ENCODE data around the gene C1QTNF6.

Gene C1QTNF6

GRCh38 chr22:37223965-37224551 lies 36.0 kb upstream of the C1QTNF6 start:
- DNase-seq, result no peak

GRCh38 chr22:37222440-37222971 lies 34.5 kb upstream of the C1QTNF6 start:
- DNase-seq, result no peak

- no peak for DNase-seq
Measured at GRCh38 chr22:37221424-37222333, 33.6 kb upstream of the C1QTNF6 start.

DNA sequence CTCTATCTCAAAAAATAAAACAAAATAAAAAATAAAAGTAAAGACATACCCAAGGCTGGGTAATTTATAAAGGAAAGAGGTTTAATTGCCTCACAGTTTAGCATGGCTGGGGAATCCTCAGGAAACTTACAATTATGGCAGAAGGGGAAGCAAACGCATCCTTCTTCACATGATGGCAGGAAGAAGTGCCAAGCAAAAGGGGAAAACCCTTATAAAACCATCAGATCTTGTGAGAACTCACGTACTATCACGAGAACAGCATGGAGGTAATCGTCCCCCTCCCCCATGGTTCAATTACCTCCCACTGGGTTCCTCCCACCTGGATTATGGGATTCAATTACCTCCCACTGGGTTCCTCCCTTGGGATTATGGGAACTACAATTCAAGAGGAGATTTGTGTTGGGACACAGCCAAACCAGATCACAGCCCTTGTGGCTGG lies 32.5 kb upstream of the C1QTNF6 start:
- no peak for DNase-seq

- DNase-seq, result no peak
Measured at GRCh38 chr22:37219533-37219932, 31.5 kb upstream of the C1QTNF6 start.

- DNase-seq, result no peak
Measured at GRCh38 chr22:37218771-37219411, 30.8 kb upstream of the C1QTNF6 start.

GRCh38 chr22:37218399-37218770 lies 30.3 kb upstream of the C1QTNF6 start:
- DNase-seq, result no peak

- DNase-seq, result no peak
Measured at GRCh38 chr22:37215890-37216289, 27.8 kb upstream of the C1QTNF6 start.

GRCh38 chr22:37214731-37215030 lies 26.6 kb upstream of the C1QTNF6 start:
- no peak for DNase-seq

DNA sequence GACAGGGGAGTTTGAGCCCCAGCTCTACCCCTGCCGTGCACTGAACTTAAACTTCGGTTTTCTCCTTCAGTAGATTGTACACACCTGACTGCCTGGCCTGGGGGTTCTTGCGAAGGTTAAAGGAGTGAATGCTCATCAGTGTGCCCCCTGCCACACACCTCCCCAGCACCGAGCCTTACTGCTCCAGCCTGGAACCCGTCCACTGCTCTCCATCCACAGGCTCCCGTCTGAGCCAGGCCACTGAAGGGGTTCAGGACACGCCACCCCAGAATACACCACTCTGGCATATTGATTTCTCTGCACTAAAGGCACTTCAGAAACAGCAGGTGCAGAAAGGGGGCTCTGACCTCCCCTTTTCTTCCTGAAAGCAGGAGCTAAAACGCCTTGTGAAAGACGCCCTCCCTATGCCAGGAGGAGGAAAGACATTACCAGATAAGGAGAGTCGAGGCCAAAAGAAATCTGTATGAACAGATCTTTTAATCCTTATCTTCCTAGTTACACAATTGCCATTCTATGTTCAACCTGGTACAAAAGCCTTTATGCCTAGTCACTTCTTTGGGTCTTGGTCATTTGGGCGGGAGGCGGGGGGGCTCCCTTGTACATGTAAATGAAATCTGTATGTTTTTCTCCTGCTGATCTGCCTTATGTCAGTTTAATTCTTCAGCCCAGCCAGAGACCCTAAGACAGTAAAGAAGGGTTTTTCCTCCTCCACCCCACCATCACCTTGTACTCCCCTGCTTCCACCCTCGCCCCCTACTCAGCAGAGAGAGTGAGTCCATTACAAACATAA lies 26.1 kb upstream of the C1QTNF6 start:
- DNase-seq, result no peak

DNA sequence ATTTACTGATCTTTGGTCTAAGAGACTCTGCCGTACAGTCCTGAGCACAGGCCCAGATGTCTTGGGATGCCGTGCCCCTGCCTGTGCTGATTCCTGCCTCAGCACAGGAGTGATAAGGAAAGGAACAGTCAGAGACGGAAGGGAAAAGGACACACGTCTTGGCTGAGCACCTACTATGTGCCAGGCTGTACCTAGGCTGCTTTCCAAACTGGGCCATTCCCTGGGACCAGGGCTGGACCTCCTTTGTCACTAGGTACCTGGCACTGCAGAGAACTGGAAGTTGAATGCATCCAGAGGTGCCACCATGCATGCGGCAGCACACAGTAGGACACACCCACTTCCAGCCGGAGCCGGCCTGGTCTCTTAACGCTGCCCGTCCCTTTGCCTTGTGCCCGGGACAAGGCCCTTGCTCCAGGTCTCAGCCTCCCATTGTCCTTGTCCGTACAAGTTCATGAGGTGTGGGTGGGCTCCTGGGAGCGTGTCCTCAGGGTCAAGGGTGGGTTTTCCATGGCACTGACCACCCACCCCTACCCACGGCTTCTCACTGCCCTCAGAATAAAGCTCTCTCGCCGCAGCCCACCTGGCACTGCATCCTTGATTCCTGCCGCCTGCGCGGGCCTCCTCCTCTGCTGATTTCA lies 25.3 kb upstream of the C1QTNF6 start:
- no peak for DNase-seq

DNA sequence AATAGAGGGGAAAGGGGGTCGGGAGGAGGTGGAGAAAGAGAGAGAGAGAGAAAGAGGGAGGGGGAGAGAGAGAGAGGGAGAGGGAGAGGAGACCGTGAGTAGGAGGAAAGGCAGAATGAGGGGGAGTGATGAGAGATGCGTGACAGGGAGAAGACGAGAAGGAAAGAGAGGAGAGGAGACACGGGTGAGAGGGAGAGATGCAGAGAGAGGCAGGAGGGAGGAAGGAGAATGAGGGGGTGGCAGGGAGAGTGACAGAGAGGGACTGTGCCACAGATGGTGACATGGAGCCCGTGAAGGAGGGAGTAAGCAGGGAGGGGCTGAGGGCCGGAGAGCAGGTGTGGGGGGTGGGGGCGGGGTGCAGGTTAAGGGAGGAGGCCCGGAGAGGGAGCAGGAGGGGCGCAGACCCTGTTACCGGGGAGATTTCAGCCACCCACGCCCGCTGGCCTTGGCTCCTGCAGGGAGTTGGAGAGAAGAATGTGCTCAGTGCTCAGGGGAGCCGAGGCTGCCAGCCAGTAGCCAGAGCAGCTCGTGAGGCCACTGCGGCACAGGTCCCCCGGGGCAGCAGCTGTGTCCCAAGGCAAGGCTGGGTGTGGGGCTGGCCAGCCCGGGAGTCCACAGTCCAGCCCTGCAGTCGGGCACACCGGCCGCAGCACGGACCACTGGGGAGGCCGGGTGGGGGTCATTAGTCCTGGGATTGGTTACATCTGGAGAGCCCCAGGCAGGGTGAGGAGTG lies 24.3 kb upstream of the C1QTNF6 start, which contains the start of gene SSTR3:
Gene SSTR3 (minus strand): TSS at position 304 of the 733 bp plus-strand sequence. CDS start 4,674 bp downstream, outside the sequence.
- no peak for DNase-seq

DNA sequence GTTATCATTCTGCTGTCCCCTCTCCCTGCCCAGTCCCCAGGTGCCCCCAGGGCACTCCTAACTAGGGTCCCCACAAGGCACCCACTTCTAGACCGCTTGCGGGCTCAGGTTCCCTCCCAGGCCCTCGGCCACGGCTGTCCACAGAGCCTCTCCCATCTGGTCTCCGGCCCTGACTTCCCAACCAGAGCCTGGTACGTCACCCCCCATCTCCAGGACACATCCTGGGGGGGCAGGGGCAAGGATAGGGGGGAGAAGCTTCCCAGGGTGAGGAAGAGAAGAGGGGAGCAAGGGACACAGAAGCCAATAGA lies 23.8 kb upstream of the C1QTNF6 start:
- no peak for DNase-seq

GRCh38 chr22:37211075-37211865 lies 23.2 kb upstream of the C1QTNF6 start:
- DNase-seq, result no peak

- no peak for DNase-seq
Measured at GRCh38 chr22:37210041-37210803, 22.2 kb upstream of the C1QTNF6 start.

DNA sequence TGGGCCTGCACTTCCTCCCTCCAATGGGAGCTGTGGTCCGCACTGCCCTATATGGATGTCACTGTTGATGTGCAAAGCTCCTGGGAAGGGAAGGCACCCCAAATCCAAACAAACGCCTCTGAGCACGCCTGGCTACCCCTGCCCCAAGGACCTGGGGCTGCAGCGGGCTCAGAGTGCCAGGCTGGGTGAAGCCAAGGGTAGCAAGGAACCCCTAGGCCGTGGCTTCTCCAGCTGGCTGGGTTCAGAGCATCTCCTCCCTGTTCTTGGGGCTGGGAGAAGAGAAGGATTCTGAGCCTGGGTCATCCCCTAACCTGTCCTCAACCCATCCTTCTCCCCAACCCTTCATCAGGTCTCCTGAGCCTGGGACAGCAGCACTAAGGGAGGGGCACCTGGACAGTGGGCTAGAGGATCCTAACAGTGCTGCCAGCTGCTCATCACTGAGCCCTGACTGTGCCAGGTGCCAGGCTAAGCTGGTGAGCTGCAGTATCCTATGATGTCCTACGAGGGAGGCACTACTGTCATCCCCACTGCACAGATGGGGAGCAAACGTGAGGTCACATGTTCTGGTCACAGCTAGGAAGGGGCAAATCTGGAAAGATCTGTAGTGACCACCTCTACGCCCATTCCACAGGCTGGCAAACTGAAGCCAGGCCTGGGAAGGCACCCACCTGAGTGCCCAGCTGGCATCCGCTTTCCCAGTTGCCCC lies 21.2 kb upstream of the C1QTNF6 start:
- DNase-seq, result no peak

- DNase-seq, result no peak
Measured at GRCh38 chr22:37208401-37209139, 20.5 kb upstream of the C1QTNF6 start.

GRCh38 chr22:37207981-37208380 lies 19.9 kb upstream of the C1QTNF6 start:
- no peak for DNase-seq
